CD14-positive monocyte (primary cell): Measurements from ENCODE around the gene TRAF3. TPM values are rescaled to one million over a fixed set of nuclear protein-coding genes. Genes with fewer than 3 reads are reported as not detected.
A peak's percentile ranks its signal among the peaks of the same experiment; 100 is the strongest.

ENCODE experiments used
- DNase-seq, 3 donors: peaks; one replicate each; pipeline ENCODE4 v3.0.0-alpha.2; 2011 to 2022
- H2AFZ ChIP-seq: 2 replicates; pipeline ENCODE4 v1.6.0; 2012; ENCODE audit warnings: mild to moderate bottlenecking, low read depth, low read length, inconsistent platforms; ENCODE audit not compliant: insufficient read depth, poor library complexity, severe bottlenecking
- H3K27ac ChIP-seq, 2 donors: 1 replicate in 1 of 2; 2 replicates in 1 of 2; pipeline ENCODE4 v1.5.1; 2012 to 2013; ENCODE audit warnings: low read length in 2 of 2, control low read depth in 1 of 2, inconsistent platforms in 1 of 2, low read depth in 1 of 2, mild to moderate bottlenecking in 1 of 2
- H3K27me3 ChIP-seq, 2 donors: one replicate each; pipeline versions ENCODE4 v1.6.0 to v1.6.1; 2011 to 2013; ENCODE audit warnings: low read length in 2 of 2; ENCODE audit not compliant: control insufficient read depth in 2 of 2, insufficient read depth in 2 of 2
- H3K36me3 ChIP-seq, 2 donors: replicated peaks in 1 of 2; 1 replicate in 1 of 2; 2 replicates in 1 of 2; pipeline versions ENCODE4 v1.5.1 to v1.6.1; 2012 to 2013; ENCODE audit warnings: low read length in 2 of 2, control low read depth in 1 of 2, inconsistent platforms in 1 of 2, mild to moderate bottlenecking in 1 of 2; ENCODE audit not compliant: insufficient read depth in 2 of 2, control insufficient read depth in 1 of 2
- H3K4me1 ChIP-seq, 2 donors: 1 replicate in 1 of 2; 2 replicates in 1 of 2; pipeline versions ENCODE4 v1.5.1 to v1.6.1; 2012 to 2013; ENCODE audit warnings: low read length in 2 of 2, control low read depth in 1 of 2, inconsistent platforms in 1 of 2, mild to moderate bottlenecking in 1 of 2, moderate library complexity in 1 of 2; ENCODE audit not compliant: insufficient read depth in 2 of 2, control insufficient read depth in 1 of 2
- H3K4me2 ChIP-seq: replicated peaks from 2 replicates; pipeline ENCODE3; 2012; ENCODE audit warnings: low read length, moderate library complexity, mild to moderate bottlenecking; ENCODE audit not compliant: poor library complexity, severe bottlenecking; ENCODE audit errors: extremely low read depth
- H3K4me3 ChIP-seq, 3 experiments: fragments of 200-600 bp in 1 of 3; sonication (generic) in 1 of 3; replicated peaks in 1 of 3; 1 replicate in 2 of 3; 2 replicates in 1 of 3; pipeline ENCODE4 v1.5.1; 2011 to 2013; ENCODE audit warnings: low read length in 3 of 3, mild to moderate bottlenecking in 3 of 3, control low read depth in 2 of 3, low read depth in 2 of 3, inconsistent platforms in 1 of 3, moderate library complexity in 1 of 3
- H3K79me2 ChIP-seq: 2 replicates; pipeline ENCODE4 v1.6.0; 2012; ENCODE audit warnings: mild to moderate bottlenecking, control low read depth, inconsistent platforms, low read length, moderate library complexity; ENCODE audit not compliant: insufficient read depth
- H3K9ac ChIP-seq: 2 replicates; pipeline ENCODE4 v1.6.0; 2017; ENCODE audit warnings: low read length, mild to moderate bottlenecking; ENCODE audit not compliant: insufficient read depth, poor library complexity, severe bottlenecking
- H3K9me3 ChIP-seq, 2 donors: replicated peaks in 1 of 2; 1 replicate in 1 of 2; 2 replicates in 1 of 2; pipeline versions ENCODE4 v1.5.1 to v1.6.1; 2012 to 2013; ENCODE audit warnings: low read length in 2 of 2, control low read depth in 1 of 2; ENCODE audit not compliant: control insufficient read depth in 1 of 2, insufficient read depth in 1 of 2
- H4K20me1 ChIP-seq: 2 replicates; pipeline ENCODE4 v1.6.0; 2012; ENCODE audit warnings: mild to moderate bottlenecking, low read length, control low read depth, moderate library complexity; ENCODE audit not compliant: insufficient read depth
- H3K27ac Mint-ChIP-seq, 7 donors: one replicate each; pipeline ENCODE4 v1.8.0; 2020; ENCODE audit warnings: mild to moderate bottlenecking in 7 of 7, mixed read lengths in 7 of 7, moderate library complexity in 6 of 7, inconsistent platforms in 2 of 7
- H3K27me3 Mint-ChIP-seq, 3 donors: one replicate each; pipeline ENCODE4 v1.8.0; 2021 to 2022; ENCODE audit warnings: low read depth in 3 of 3, mild to moderate bottlenecking in 3 of 3, mixed read lengths in 3 of 3, moderate library complexity in 3 of 3, inconsistent platforms in 1 of 3
- H3K36me3 Mint-ChIP-seq, 2 donors: one replicate each; pipeline ENCODE4 v1.8.0; 2020; ENCODE audit warnings: mixed read lengths in 2 of 2, inconsistent platforms in 1 of 2, mild to moderate bottlenecking in 1 of 2
- H3K4me1 Mint-ChIP-seq: one replicate; pipeline ENCODE4 v1.8.0; 2020; ENCODE audit warnings: mild to moderate bottlenecking, mixed read lengths
- H3K4me3 Mint-ChIP-seq, 2 donors: one replicate each; pipeline ENCODE4 v1.8.0; 2020; ENCODE audit warnings: mild to moderate bottlenecking in 2 of 2, mixed read lengths in 2 of 2, moderate library complexity in 1 of 2
- H3K9me3 Mint-ChIP-seq, 7 donors: one replicate each; pipeline ENCODE4 v1.8.0; 2020 to 2022; ENCODE audit warnings: mixed read lengths in 7 of 7, mild to moderate bottlenecking in 6 of 7, moderate library complexity in 6 of 7, inconsistent platforms in 2 of 7
- CTCF ChIP-seq: fragments of 200-600 bp; IDR thresholded peaks from one replicate; pipeline ENCODE4 v1.8.0; 2022; ENCODE audit warnings: antibody characterized with exemption, mild to moderate bottlenecking
- WGBS: methylation state at CpG from one replicate; pipeline ENCODE4 v1.1.5; 2013; ENCODE audit warnings: missing lambda C conversion rate; ENCODE audit not compliant: insufficient coverage; 5-methylcytosine and 5-hydroxymethylcytosine counted together
- intact Hi-C, 2 donors: fragments of 100-400 bp; cut with micrococcal nuclease; formaldehyde crosslinking; loops; one replicate each; pipeline versions ENCODE4 v1.15.0 to v1.15.1; 2023
- polyA plus RNA-seq, 3 donors: library from polyadenylated mRNA; depleted of rRNA in 1 of 3; unstranded in 2 of 3; stranded (reverse) in 1 of 3; fragments of 300-500 nt in 2 of 3; fragments of >200 nt in 1 of 3; fragmentation: Illumina TruSeq in 2 of 3; gene quantifications; 1 replicate in 2 of 3; 2 replicates in 1 of 3; pipeline ENCODE4 v1.2.3, GENCODE V29; 2012 to 2021

TRAF3 gene
- polyA plus RNA-seq, 3 donors = 12.0 to 37.6 (median 17.3) TPM

GRCh38 chr14:102817942-102818940, 41.0 kb downstream of the TRAF3 start:
- Histone ChIP-seq H3K4me2 (no peak overlapping the region), H3K9ac (no peak overlapping the region), H3K9me3 (no peaks in the 10 kb centered on the region), H3K4me3 (no peak overlapping the region), H3K79me2 (peaks cover 95% of the 10 kb centered on the region), H3K4me1 (no peaks in the 10 kb centered on the region), H4K20me1 (peaks cover 99% of the 10 kb centered on the region), H3K36me3 (peaks cover 5 to 16% of the 10 kb centered on the region in 2 donors), H3K27me3 (no peaks in the 10 kb centered on the region), H3K27ac (no peak overlapping the region), H2AFZ (no peak overlapping the region)
- no peak for TF ChIP-seq CTCF
- no peak for DNase-seq
- peaks cover 0 to 4% (median 0%) of the 10 kb centered on the region in 3 donors for H3K27me3 Mint-ChIP-seq
- peak overlapping the region in 1 of 7 donors; percentile 32 for H3K27ac Mint-ChIP-seq
- H3K4me3 Mint-ChIP-seq = no peak overlapping the region
- peaks cover 14% of the 10 kb centered on the region for H3K4me1 Mint-ChIP-seq
- intact Hi-C loops = no loop called here
- H3K36me3 Mint-ChIP-seq = peaks cover 32 to 34% of the 10 kb centered on the region in 2 donors
- H3K9me3 Mint-ChIP-seq = no peaks in the 10 kb centered on the region
- 100% methylated on average over 1 of the region's 10 CpGs for WGBS

- Mint-ChIP-seq H3K27ac (peak overlapping the region in 5 of 7 donors; percentile 37 to 61 (median 43)), H3K9me3 (no peaks in the 10 kb centered on the region), H3K36me3 (peaks cover 32% of the 10 kb centered on the region in 2 donors), H3K4me3 (no peak overlapping the region), H3K27me3 (peaks cover 0 to 4% (median 0%) of the 10 kb centered on the region in 3 donors), H3K4me1 (peaks cover 14% of the 10 kb centered on the region)
- no peaks in the 10 kb centered on the region for H3K4me1 ChIP-seq
- H3K9ac ChIP-seq = no peak overlapping the region
- H3K9me3 ChIP-seq = no peaks in the 10 kb centered on the region
- H4K20me1 ChIP-seq = peaks cover 99% of the 10 kb centered on the region
- no peaks in the 10 kb centered on the region for H3K27me3 ChIP-seq
- no peak overlapping the region for H2AFZ ChIP-seq
- no peak overlapping the region for H3K4me2 ChIP-seq
- peaks cover 5 to 16% of the 10 kb centered on the region in 2 donors for H3K36me3 ChIP-seq
- no peak overlapping the region for H3K4me3 ChIP-seq
- no peak for TF ChIP-seq CTCF
- 75% methylated on average over 7 of the region's 9 CpGs for WGBS
- peaks cover 95% of the 10 kb centered on the region for H3K79me2 ChIP-seq
- no peak overlapping the region for H3K27ac ChIP-seq
- intact Hi-C loops = no loop called here
- no peak for DNase-seq
Observed at GRCh38 chr14:102819176-102819628, 42.0 kb downstream of the TRAF3 start.
